Endothelial cell of umbilical vein (primary cell): ENCODE data around the gene TNS1. TPM values are rescaled to one million over a fixed set of nuclear protein-coding genes. Genes with fewer than 3 reads are reported as not detected.

ENCODE experiments used
- BruUV-seq: library from RNA; stranded (reverse); fragments of 400-500 nt; replicated peaks from 2 replicates; lab custom pipeline; 2021; lab: Mats Ljungman, UMichigan
- CTCF ChIA-PET: fragments of 300-600, 350-600 bp; sonication (Branson Sonifier 250); formaldehyde crosslinking; loops from one replicate; lab custom pipeline; 2021; ENCODE audit warnings: antibody characterized with exemption, inconsistent platforms; lab: Charles Lee
- POLR2A ChIA-PET: fragments of 300-600, 350-600 bp; sonication (Branson Sonifier 250); formaldehyde crosslinking; loops from one replicate; lab custom pipeline; 2021; ENCODE audit warnings: antibody characterized with exemption, inconsistent platforms; lab: Charles Lee
- DNase-seq: peaks from one replicate; pipeline ENCODE4 v3.0.0-alpha.2; 2011; ENCODE audit warnings: low read depth, low spot score
- FAIRE-seq: peaks from 2 replicates; lab custom pipeline; 2011; peaks lifted over from hg19 to GRCh38; lab: Jason Lieb, UNC
- H2AFZ ChIP-seq: 2 replicates; pipeline ENCODE4 v1.6.0; 2012; ENCODE audit warnings: low read depth, low read length, control low read depth, inconsistent platforms
- H3K27ac ChIP-seq: 2 replicates; pipeline ENCODE4 v1.5.1; 2011; ENCODE audit warnings: low read depth, mild to moderate bottlenecking, control low read depth, low read length, moderate library complexity; ENCODE audit not compliant: insufficient read depth
- H3K27me3 ChIP-seq, 2 experiments: 2 replicates each; pipeline versions ENCODE4 v1.6.0 to v1.6.1; 2011; ENCODE audit warnings: low read length in 2 of 2, mixed read lengths in 1 of 2; ENCODE audit not compliant: control insufficient read depth in 2 of 2, insufficient read depth in 2 of 2
- H3K36me3 ChIP-seq, 2 experiments: 2 replicates in 1 of 2; 3 replicates in 1 of 2; pipeline ENCODE4 v1.5.1; 2011; ENCODE audit warnings: low read length in 2 of 2, mild to moderate bottlenecking in 1 of 2, moderate library complexity in 1 of 2; ENCODE audit not compliant: control insufficient read depth in 2 of 2, insufficient read depth in 2 of 2; ENCODE audit errors: extremely low read depth in 1 of 2
- H3K4me1 ChIP-seq: 3 replicates; pipeline ENCODE4 v1.5.1; 2011; ENCODE audit warnings: mild to moderate bottlenecking, low read length; ENCODE audit not compliant: control insufficient read depth, insufficient read depth; ENCODE audit errors: extremely low read depth
- H3K4me2 ChIP-seq: 2 replicates; pipeline ENCODE4 v1.6.1; 2011; ENCODE audit warnings: low read length, control low read depth, mixed read lengths; ENCODE audit not compliant: insufficient read depth
- H3K4me3 ChIP-seq, 3 experiments: fragments of 200-600 bp in 1 of 3; sonication (generic), shearing (Covaris generic) in 1 of 3; replicated peaks in 1 of 3; 2 replicates each; pipeline ENCODE4 v1.5.1; 2011 to 2016; ENCODE audit warnings: control low read depth in 3 of 3, low read length in 3 of 3, mild to moderate bottlenecking in 2 of 3, inconsistent platforms in 1 of 3, low read depth in 1 of 3, moderate library complexity in 1 of 3; ENCODE audit not compliant: insufficient read depth in 1 of 3
- H3K79me2 ChIP-seq: 2 replicates; pipeline ENCODE4 v1.6.0; 2012; ENCODE audit warnings: low read length, inconsistent platforms; ENCODE audit not compliant: control insufficient read depth, insufficient read depth
- H3K9ac ChIP-seq: replicated peaks from 2 replicates; pipeline ENCODE3; 2011; ENCODE audit warnings: low read length, control low read depth; ENCODE audit not compliant: insufficient read depth; ENCODE audit errors: extremely low read depth
- H3K9me1 ChIP-seq: replicated peaks from 3 replicates; pipeline ENCODE4 v1.6.0; 2011; ENCODE audit warnings: mild to moderate bottlenecking, low read length; ENCODE audit not compliant: control insufficient read depth, insufficient read depth; ENCODE audit errors: extremely low read depth
- H3K9me3 ChIP-seq: replicated peaks from 2 replicates; pipeline ENCODE4 v1.5.1; 2012; ENCODE audit warnings: low read length, inconsistent platforms; ENCODE audit not compliant: control insufficient read depth, insufficient read depth
- H4K20me1 ChIP-seq: replicated peaks from 2 replicates; pipeline ENCODE3; 2011; ENCODE audit warnings: mild to moderate bottlenecking, low read length; ENCODE audit not compliant: control insufficient read depth, insufficient read depth; ENCODE audit errors: extremely low read depth
- CTCF ChIP-seq, 2 donors: IDR thresholded peaks; 1 replicate in 1 of 2; 2 replicates in 1 of 2; pipeline ENCODE4 v1.5.1; 2011; ENCODE audit warnings: low read length in 2 of 2, mild to moderate bottlenecking in 2 of 2, moderate library complexity in 2 of 2, control low read depth in 1 of 2, inconsistent platforms in 1 of 2, low read depth in 1 of 2; ENCODE audit not compliant: insufficient read depth in 1 of 2; ENCODE audit errors: extremely low read depth in 1 of 2
- FOS ChIP-seq: IDR thresholded peaks from 2 replicates; pipeline ENCODE4 v1.6.1; 2011; ENCODE audit warnings: mild to moderate bottlenecking, low read length, moderate library complexity, borderline replicate concordance; ENCODE audit not compliant: insufficient read depth
- GATA2 ChIP-seq: IDR thresholded peaks from 2 replicates; pipeline ENCODE4 v1.7.0; 2011; ENCODE audit warnings: low read depth, mild to moderate bottlenecking, moderate library complexity, mixed read lengths, low read length; ENCODE audit not compliant: insufficient read length, insufficient read depth
- JUN ChIP-seq: IDR thresholded peaks from 2 replicates; pipeline ENCODE4 v1.6.1; 2011; ENCODE audit warnings: borderline replicate concordance, low read depth; ENCODE audit not compliant: insufficient read length, insufficient read depth
- POLR2A ChIP-seq: IDR thresholded peaks from 2 replicates; pipeline ENCODE4 v1.6.1; 2012; ENCODE audit warnings: low read depth, mild to moderate bottlenecking, control low read depth, low read length
- dilution Hi-C: fragments of 300-500 bp; cut with MboI; formaldehyde crosslinking; loops from one replicate; pipeline ENCODE4 v1.15.0; 2019; ENCODE audit warnings: low sequenced_read_pairs; ENCODE audit not compliant: extremely low pct_ligation_motif_present
- intact Hi-C: fragments of 100-400 bp; cut with micrococcal nuclease; formaldehyde crosslinking; loops from one replicate; pipeline ENCODE4 v1.10.0; 2022
- polyA plus RNA-seq, 4 experiments: library from polyadenylated mRNA; depleted of rRNA in 3 of 4; stranded (reverse) in 3 of 4; unstranded in 1 of 4; fragments of >200 nt; gene quantifications; 2 replicates each; pipeline versions ENCODE4 v1.2.1 to v1.2.3, GENCODE V29; 2011 to 2012; ENCODE audit warnings: missing spikeins in 1 of 4
- total RNA-seq: library from RNA; stranded (reverse); gene quantifications from 2 replicates; pipeline ENCODE4 v1.2.3, GENCODE V29; 2021

TNS1 gene
- total and polyA plus RNA-seq, 2 donors (not counting 3 experiments of a cell fraction or from before 2014, with no cell fraction given) = 11.0 to 52.1 TPM

GRCh38 chr2:217944366-217944765, 58.4 kb downstream of the TNS1 start:
- intact Hi-C loops = loop anchor here (1.0 kb wide), 1 partner anchor 44 kb away; no protein-coding TSS in a partner anchor
- TF ChIP-seq FOS (no peak), JUN (no peak), POLR2A (no peak), GATA2 (no peak)
- no peak overlapping the region for H3K27ac ChIP-seq
- BruUV-seq = no TSS peak
- no peaks in the 10 kb centered on the region for H3K36me3 ChIP-seq
- ChIA-PET POLR2A (interaction anchor here (0.9 kb wide), 1 partner anchor 56 kb away, joined by 3 read pairs; no protein-coding TSS in a partner anchor), CTCF (interaction anchor here (0.8 to 3.4 kb wide), 11 partner anchors 9 to 57 kb away, joined by 3 to 15 read pairs (median 4); no protein-coding TSS in a partner anchor)
- H3K27me3 ChIP-seq = no peaks in the 10 kb centered on the region
- H3K9me1 ChIP-seq = no peaks in the 10 kb centered on the region
- H3K4me2 ChIP-seq = no peak overlapping the region
- DNase-seq (no peak), FAIRE-seq (no peak)
- H3K79me2 ChIP-seq = no peaks in the 10 kb centered on the region
- H2AFZ ChIP-seq = no peak overlapping the region
- H3K9me3 ChIP-seq = no peaks in the 10 kb centered on the region
- dilution Hi-C loops = no loop called here
- H3K9ac ChIP-seq = no peak overlapping the region
- H3K4me1 ChIP-seq = peaks cover 5% of the 10 kb centered on the region
- no peaks in the 10 kb centered on the region for H4K20me1 ChIP-seq
- no peak overlapping the region for H3K4me3 ChIP-seq

- H3K27ac ChIP-seq = no peak overlapping the region
- dilution Hi-C loops = no loop called here
- CTCF ChIA-PET = interaction anchor here (0.8 to 3.4 kb wide), 14 partner anchors 10 to 56 kb away, joined by 3 to 15 read pairs (median 3); no protein-coding TSS in a partner anchor
- BruUV-seq = no TSS peak
- H2AFZ ChIP-seq = no peak overlapping the region
- FAIRE-seq = peak; percentile 66
- H3K9ac ChIP-seq = no peak overlapping the region
- H3K27me3 ChIP-seq = no peaks in the 10 kb centered on the region
- no peaks in the 10 kb centered on the region for H3K79me2 ChIP-seq
- no peaks in the 10 kb centered on the region for H3K36me3 ChIP-seq
- peak overlapping the region in 1 of 3 experiments; percentile 12 for H3K4me3 ChIP-seq
- H3K9me1 ChIP-seq = no peaks in the 10 kb centered on the region
- POLR2A ChIA-PET = interaction anchor here (0.9 kb wide), 1 partner anchor 55 kb away, joined by 3 read pairs; no protein-coding TSS in a partner anchor
- H3K9me3 ChIP-seq = no peaks in the 10 kb centered on the region
- no peaks in the 10 kb centered on the region for H4K20me1 ChIP-seq
- TF ChIP-seq CTCF (IDR thresholded peaks at IDR 0.05; ENCODE audit: extremely low read depth in 1 of 2, insufficient read depth in 1 of 2, low read depth in 1 of 2, low read length in 2 of 2) (peak in 1 of 2 donors; percentile 25), FOS (no peak)
- DNase-seq = peak; percentile 57
- intact Hi-C loops = loop anchor here (1.0 kb wide), 1 partner anchor 45 kb away; no protein-coding TSS in a partner anchor
- peaks cover 5% of the 10 kb centered on the region for H3K4me1 ChIP-seq
- H3K4me2 ChIP-seq = no peak overlapping the region
These were observed 59.1 kb downstream of the TNS1 start for GRCh38 chr2:217943446-217944321.
